Measurements from ENCODE around the gene ADCY9. TPM values are rescaled to one million over a fixed set of nuclear protein-coding genes. Genes with fewer than 3 reads are reported as not detected.

Gene ADCY9
- polyA plus RNA-seq, 1 donor from 2014 or later: 6.3 TPM

- Histone ChIP-seq H3K79me2 (replicated peaks; ENCODE audit: insufficient read depth, low read length) (no peaks in the 10 kb centered on the region), H3K4me2 (ENCODE audit: low read length) (no peak overlapping the region), H2AFZ (ENCODE audit: low read depth, low read length) (no peak overlapping the region), H3K9ac (ENCODE audit: low read length) (no peak overlapping the region), H3K9me3 (ENCODE audit: low read length) (no peaks in the 10 kb centered on the region), H3K27me3 (ENCODE audit: insufficient read depth, low read depth, low read length) (no peaks in the 10 kb centered on the region), H4K20me1 (ENCODE audit: insufficient read depth) (no peaks in the 10 kb centered on the region), H3F3A (ENCODE audit: insufficient read depth, low read length, poor library complexity, severe bottlenecking) (no peaks in the 10 kb centered on the region), H3K9me2 (ENCODE audit: insufficient read depth, low read length) (no peaks in the 10 kb centered on the region), H3K4me3 (ENCODE audit: low read length) (no peak overlapping the region), H3K27ac (ENCODE audit: low read length) (no peak overlapping the region), H3K36me3 (ENCODE audit: insufficient read depth, low read length) (no peaks in the 10 kb centered on the region)
- TF ChIP-seq RAD21 (conservative IDR thresholded peaks at IDR 0.05) (no peak), SMC3 (conservative IDR thresholded peaks at IDR 0.05; ENCODE audit: poor library complexity) (no peak), EZH2 (IDR thresholded peaks at IDR 0.05; ENCODE audit: borderline replicate concordance, insufficient read depth, low read length, poor library complexity, severe bottlenecking) (no peak), POLR2AphosphoS5 (IDR thresholded peaks at IDR 0.05) (no peak)
- TF ChIP-seq, protein P1, sequence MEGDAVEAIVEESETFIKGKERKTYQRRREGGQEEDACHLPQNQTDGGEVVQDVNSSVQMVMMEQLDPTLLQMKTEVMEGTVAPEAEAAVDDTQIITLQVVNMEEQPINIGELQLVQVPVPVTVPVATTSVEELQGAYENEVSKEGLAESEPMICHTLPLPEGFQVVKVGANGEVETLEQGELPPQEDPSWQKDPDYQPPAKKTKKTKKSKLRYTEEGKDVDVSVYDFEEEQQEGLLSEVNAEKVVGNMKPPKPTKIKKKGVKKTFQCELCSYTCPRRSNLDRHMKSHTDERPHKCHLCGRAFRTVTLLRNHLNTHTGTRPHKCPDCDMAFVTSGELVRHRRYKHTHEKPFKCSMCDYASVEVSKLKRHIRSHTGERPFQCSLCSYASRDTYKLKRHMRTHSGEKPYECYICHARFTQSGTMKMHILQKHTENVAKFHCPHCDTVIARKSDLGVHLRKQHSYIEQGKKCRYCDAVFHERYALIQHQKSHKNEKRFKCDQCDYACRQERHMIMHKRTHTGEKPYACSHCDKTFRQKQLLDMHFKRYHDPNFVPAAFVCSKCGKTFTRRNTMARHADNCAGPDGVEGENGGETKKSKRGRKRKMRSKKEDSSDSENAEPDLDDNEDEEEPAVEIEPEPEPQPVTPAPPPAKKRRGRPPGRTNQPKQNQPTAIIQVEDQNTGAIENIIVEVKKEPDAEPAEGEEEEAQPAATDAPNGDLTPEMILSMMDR (IDR thresholded peaks at IDR 0.05; ENCODE audit: poor library complexity, severe bottlenecking): no peak
Observed at GRCh38 chr16:3984111-3985060, 131.9 kb downstream of the ADCY9 start.

DNA sequence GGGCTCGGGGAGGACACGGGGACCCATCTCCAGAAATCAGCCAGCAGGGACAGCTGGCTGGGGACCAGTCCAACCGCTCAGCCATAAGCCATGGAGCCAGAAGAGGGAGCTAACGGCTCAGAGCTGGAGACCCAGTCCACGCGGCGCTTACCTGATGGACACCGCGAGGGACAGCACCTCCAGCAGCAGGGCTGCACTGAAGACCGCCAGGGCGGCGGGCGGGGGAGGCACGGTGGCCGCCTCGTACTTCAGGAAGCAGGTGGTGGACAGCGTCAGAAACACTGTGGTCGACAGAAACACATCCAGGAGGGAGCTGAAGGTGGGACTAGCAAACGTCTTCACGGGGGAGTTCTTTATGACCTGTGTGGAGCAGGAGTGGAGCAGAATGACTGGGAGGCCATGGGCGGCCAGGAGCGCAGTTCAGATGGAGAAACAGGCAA is 133.1 kb downstream of the ADCY9 start:
- H3K4me2 ChIP-seq (ENCODE audit: low read length): no peak overlapping the region
- H3K27me3 ChIP-seq (ENCODE audit: insufficient read depth, low read depth, low read length): no peaks in the 10 kb centered on the region
- H3K9ac ChIP-seq (ENCODE audit: low read length): no peak overlapping the region
- H3K9me2 ChIP-seq (ENCODE audit: insufficient read depth, low read length): no peaks in the 10 kb centered on the region
- H3K36me3 ChIP-seq (ENCODE audit: insufficient read depth, low read length): no peaks in the 10 kb centered on the region
- H2AFZ ChIP-seq (ENCODE audit: low read depth, low read length): no peak overlapping the region
- H3K4me3 ChIP-seq (ENCODE audit: low read length): no peak overlapping the region
- H3F3A ChIP-seq (ENCODE audit: insufficient read depth, low read length, poor library complexity, severe bottlenecking): no peaks in the 10 kb centered on the region
- H3K27ac ChIP-seq (ENCODE audit: low read length): no peak overlapping the region
- TF ChIP-seq EZH2 (IDR thresholded peaks at IDR 0.05; ENCODE audit: borderline replicate concordance, insufficient read depth, low read length, poor library complexity, severe bottlenecking) (no peak), SMC3 (conservative IDR thresholded peaks at IDR 0.05; ENCODE audit: poor library complexity) (peak; percentile 86), EP300 (conservative IDR thresholded peaks at IDR 0.05; ENCODE audit: poor library complexity, severe bottlenecking) (no peak), RAD21 (conservative IDR thresholded peaks at IDR 0.05) (peak; percentile 84), REST (IDR thresholded peaks at IDR 0.05; ENCODE audit: borderline replicate concordance) (no peak), TAF1 (IDR thresholded peaks at IDR 0.05; ENCODE audit: low read depth) (no peak), MXI1 (conservative IDR thresholded peaks at IDR 0.05; ENCODE audit: poor library complexity, severe bottlenecking) (peak; percentile 27), POLR2AphosphoS5 (IDR thresholded peaks at IDR 0.05) (no peak)
- TF ChIP-seq, protein P1 (IDR thresholded peaks at IDR 0.05; ENCODE audit: poor library complexity, severe bottlenecking): peak; percentile 79
- H3K79me2 ChIP-seq (replicated peaks; ENCODE audit: insufficient read depth, low read length): no peaks in the 10 kb centered on the region
- no peaks in the 10 kb centered on the region for H3K9me3 ChIP-seq (ENCODE audit: low read length)
- H4K20me1 ChIP-seq (ENCODE audit: insufficient read depth): no peaks in the 10 kb centered on the region

Data from neural cell (in vitro differentiated cells).